Cortex of kidney (tissue), 1 donor: ENCODE results near the gene WNT8B.

ENCODE experiments used
- DNase-seq: peaks from one replicate; lab custom pipeline; 2025; lab: John Stamatoyannopoulos, UW

The WNT8B gene

GRCh38 chr10:100483876-100484666 lies 21.3 kb downstream of the WNT8B start:
- no peak for DNase-seq

- DNase-seq, result no peak
These were observed 22.6 kb downstream of the WNT8B start for GRCh38 chr10:100485366-100485765.

DNA sequence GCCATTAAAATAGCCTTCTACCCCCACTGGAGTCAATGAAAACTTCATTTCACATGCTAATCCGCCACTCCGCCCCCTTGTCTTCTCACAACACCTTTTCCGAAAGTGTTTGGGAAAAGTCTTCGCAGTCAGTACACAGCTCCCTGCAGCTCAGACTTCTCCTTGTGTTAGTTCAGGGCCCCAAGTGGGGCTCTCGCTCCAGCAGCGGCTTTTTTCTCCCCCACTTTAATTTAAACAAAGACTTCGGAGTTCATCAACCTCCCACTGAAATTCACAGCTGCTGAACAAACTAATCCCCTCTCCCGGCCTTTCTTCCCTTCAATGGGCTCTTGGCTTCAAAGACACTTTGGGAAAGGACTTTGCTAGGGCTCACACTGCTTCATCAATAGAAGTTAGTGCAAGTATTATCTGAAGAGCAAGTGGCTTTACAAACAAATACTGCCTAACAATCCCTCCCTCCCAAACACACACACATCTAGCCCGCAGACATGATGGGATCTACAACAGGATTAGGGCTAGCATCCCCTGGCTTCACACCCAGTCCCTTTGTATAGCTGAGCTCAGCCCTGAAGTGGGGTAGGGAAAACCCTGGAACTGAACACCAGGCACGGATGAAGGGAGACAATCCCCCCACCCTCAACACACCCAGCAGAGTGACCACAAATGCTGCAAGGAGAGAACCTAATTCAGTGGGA lies 23.1 kb downstream of the WNT8B start:
- no peak for DNase-seq

GRCh38 chr10:100487529-100487928 lies 24.7 kb downstream of the WNT8B start:
- no peak for DNase-seq

GRCh38 chr10:100489396-100489795 lies 26.6 kb downstream of the WNT8B start:
- no peak for DNase-seq

- no peak for DNase-seq
These were observed 27.7 kb downstream of the WNT8B start for GRCh38 chr10:100490531-100490930.

DNA sequence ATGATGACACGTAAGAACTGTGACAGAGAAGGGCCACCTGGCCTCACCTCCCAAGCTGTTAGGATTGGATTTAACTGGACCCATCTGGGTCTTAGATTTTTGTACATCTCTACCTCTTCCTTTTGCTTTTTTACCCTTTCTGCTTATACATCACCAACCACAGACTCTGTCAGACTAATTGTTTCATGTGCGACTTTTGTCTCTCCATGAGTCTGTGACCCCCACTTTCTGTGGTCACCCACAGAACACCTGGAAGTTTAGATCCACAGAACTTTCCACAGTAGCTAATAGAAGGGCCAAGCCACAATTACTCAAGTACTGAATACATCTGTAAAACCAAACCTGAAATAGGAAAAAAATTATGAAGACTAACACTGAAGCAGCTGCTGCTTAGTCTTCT lies 33.8 kb downstream of the WNT8B start:
- DNase-seq, result no peak

DNA sequence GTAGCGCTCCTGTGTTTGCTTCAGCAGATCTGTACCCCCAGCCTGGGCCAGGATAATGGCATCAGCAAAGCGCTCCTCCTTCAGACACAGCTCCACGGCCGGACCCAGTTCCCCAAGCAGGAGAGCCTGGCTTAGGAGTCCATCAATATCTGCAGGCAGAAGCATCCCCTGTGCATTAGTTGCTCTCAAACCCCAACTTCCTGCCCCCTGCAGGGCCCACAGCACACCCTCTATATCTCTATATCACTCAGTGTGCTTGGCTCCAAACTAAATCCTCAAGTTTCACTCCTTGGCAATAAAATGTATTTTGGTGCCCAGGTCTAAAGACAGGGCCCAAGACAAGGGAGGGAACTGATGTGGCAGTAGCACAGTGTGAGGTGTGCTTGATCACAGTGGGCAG lies 35.2 kb downstream of the WNT8B start:
- no peak for DNase-seq

- DNase-seq, result no peak
These were observed 38.6 kb downstream of the WNT8B start for GRCh38 chr10:100501423-100501822.

- DNase-seq, result no peak
These were observed 40.2 kb downstream of the WNT8B start for GRCh38 chr10:100502926-100503494.

DNA sequence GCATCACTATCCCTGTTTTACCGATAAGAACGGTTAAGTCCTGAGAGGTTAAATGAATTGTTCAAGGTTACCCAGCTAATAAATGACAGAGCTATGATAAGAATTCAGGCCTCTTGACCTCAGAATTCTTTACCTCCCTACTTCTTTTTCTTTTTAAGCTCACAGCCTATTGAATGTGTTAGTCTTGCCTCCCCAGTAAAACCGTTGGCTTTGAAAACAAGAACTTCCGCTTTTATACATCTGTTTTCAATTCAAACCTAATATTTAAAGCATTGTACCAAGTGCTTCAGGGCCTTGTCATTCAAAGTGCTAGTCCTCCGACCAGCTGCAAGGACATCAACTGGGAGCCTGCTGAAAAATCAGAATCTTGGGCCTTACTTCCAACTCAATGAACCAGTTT lies 41.3 kb downstream of the WNT8B start:
- DNase-seq, result no peak

DNA sequence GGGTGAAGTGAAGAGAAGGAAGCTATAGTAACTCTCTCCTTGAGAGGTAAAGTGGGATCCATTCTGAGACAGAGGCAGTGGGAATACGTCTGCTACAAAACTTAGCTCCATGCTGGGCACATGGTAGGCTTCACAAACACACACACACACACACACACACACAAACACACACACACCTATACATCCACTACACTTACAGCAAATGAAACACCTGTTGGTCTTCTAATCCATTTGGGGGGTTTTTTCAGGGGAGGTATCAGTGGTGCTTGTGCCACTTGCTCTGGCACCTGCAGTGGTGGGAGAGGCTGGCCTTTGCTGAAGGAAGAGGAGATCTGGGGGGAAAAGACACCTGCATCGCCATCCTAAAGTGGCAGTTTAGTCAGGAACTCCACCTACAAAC lies 42.4 kb downstream of the WNT8B start:
- DNase-seq, result no peak

DNA sequence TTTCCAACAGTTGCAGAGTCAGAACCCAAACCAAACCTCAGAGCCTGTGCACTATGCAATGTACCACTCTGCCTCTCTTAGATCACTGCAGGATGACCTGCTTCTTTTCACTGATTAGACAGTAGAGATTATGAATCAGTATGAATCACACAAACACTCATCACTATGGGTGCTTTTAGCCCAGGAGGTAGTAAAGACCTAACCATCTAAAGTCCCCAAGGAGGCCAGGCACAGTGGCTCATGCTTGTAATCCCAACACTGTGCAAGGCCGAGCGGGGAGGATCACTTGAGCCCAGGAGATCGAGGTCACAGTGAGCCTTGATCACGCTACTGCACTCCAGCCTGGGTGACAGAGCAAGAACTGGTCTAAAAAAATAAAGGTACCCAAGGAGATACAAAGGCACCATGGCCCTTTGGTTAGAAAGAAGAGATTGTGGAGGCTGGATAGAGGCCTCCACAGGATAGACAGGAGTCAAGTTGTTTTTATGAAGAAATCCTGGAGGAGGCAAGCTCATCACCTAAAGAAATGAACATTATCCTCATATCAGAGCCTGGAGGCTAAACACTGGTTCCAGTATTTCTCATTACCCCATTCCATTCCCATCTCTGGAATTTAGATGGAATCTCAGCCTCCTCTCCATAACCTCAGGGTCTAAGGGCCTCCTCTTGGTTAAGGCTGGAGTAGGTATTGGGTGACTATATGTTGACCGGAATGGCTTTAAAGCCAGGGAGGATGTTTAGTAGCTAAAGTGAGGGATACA lies 44.0 kb downstream of the WNT8B start:
- DNase-seq, result no peak

DNA sequence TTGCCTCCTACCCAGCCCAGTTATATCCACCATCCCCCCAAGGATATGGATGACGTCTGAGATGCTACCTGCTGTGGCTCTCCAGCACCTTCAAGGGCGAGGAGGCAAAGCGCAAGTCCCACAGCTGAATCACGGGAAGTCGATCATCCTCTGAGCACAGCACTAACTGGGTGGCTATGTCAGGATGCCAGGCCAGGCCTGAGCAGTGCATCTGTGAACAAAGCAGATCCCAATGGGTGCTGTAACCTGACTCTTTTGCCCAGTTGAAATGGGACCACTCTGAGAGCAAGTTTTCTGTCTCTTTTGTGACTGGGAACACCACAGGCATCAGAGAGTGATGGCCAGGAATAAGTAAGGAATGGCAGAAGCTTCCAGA lies 44.5 kb downstream of the WNT8B start:
- no peak for DNase-seq

DNA sequence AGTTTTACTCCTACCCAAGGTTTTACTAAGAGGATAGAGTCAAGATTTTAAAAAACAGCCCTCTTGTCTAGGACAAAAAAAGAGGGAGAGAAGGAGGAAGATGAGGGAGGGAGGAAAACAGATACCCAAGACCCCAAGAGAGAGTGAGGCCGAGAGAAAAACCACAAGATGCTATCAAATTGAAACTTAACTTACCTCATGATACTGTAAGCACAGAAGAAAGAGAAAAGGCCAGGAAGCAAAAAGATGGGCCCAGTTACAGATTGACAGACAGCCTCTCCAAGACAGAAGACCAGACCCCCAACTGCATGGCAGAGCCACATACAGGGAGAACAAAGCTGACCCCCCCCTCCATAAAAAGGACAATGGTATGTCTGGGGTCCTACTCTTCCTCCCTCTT lies 45.5 kb downstream of the WNT8B start:
- DNase-seq, result no peak

DNA sequence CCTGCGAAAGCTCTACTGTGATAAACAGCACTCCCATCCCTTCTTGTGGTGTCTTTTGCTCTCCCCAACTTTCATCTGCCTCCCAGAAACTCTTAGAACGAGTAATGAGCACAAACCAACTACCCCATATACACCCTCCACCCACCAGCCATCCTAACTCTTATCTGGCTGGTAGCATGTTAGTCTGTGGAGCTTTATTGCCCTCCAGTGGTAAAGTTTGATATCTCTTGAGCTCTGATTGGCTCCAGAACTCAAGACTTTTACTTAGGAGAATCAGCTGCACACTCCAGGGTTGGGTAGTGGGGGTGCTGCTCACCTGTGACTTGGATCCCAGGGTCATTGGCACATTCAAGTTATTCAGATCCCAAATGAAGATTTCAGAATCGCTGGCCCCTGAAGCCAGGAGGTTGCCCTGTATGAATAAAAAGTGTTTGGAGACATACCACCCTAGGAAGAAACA lies 45.9 kb downstream of the WNT8B start:
- DNase-seq, result no peak

- no peak for DNase-seq
These were observed 46.5 kb downstream of the WNT8B start for GRCh38 chr10:100509241-100509840.

DNA sequence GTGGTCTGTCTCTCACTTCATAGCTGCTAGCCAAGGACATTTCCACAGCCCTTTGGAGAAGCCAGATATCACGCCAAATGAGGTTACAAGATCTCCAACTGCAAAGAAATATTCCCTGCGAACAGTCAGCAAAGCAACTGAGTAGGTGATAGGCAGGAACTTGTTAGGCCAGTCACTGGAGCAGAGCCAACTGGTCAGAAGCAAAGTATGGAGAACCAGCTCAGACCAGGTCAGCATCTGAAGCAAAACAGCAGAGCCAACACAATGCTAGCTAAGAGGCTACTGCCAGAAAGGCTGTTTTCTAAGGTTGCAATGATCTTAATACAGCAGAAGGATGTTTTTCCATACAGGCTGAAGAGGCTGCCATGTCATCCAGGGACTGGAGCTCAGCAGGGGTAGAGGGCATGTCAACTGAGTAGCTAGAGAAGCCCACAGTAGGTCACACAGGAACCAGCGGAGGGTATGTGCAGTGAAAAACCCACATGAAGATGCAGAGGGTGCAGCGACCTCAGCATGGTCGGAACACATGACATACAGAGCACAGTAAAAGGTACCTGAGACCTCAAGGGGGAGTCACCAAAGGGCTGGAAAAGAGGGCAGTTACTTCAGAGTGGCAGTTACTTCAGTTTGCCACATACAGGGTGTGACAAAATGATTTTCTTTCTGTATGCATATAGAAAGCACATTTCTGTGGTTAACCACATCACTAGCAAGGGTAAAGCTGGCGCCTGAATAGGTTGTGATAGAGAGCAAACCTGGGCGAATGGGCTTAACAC lies 47.9 kb downstream of the WNT8B start:
- DNase-seq, result no peak

DNA sequence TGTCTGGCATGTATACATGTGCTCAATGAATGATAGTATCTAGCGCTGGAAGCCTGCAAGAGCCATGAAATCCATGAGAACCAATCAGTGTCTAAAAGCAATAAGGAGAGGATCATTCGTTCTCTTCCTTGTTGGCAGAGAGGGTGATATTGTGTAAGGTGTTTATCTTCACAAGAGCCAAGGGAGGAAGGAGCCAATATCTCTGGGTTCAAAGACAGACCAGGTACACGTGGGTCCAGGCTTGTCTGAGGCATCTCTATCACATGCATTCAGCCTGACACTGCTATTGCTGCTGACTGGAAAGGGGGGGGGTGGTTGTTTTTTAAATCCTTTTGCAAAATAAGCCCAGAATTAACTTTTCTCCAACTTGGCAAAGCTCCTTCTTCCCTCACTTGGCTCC lies 52.8 kb downstream of the WNT8B start:
- DNase-seq, result no peak

DNA sequence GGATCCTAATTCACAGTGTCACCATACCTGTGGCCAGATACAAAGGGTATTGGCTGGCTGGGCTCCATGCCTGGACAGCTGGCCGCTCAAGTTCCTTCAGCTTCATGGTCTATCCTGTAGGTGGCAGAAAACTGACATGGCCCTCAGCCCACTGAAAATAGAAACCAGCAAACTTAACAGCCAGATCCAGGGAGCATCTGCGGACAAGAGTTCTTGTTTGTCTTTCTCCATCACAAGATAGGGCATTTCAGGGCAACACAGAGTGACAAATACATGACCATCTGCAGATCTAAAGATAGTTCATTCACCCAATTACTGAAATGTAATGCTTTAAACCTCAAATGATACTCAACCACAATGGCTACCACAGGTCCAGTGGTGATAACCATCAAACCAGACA lies 54.0 kb downstream of the WNT8B start:
- no peak for DNase-seq

DNA sequence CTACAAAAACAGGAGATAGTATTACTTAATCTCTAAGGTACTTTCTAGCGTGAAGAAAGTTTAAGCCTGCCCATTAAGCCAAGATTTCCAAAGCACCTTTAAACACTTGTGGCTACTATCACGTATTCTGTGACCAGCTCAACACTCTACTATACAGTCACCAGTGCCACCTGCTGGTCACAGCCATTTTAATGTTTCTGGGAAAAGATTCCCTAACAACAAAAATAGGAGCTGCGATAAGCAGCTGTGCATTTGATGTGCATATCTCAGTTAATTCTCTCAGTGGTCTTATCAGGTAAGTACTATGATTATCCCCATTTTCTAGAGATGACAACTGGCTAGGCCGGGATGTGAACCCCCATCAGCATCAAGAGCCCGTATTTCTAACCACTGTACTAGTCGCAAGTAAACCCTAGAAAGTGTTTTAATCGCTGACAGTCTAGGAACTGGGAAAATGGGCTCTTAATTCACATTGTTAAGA lies 56.0 kb downstream of the WNT8B start:
- no peak for DNase-seq
